ENCODE measurements around the gene ZNF367.
"Not testable (repeated sequence)": the region's sequence is repeated elsewhere in the genome, so short reads cannot be mapped to it uniquely, and the experiment has no call there.

Gene ZNF367

GRCh38 chr9:96398582-96399324 is 19.4 kb downstream of the ZNF367 start:
- DNase-seq = no peak

DNA sequence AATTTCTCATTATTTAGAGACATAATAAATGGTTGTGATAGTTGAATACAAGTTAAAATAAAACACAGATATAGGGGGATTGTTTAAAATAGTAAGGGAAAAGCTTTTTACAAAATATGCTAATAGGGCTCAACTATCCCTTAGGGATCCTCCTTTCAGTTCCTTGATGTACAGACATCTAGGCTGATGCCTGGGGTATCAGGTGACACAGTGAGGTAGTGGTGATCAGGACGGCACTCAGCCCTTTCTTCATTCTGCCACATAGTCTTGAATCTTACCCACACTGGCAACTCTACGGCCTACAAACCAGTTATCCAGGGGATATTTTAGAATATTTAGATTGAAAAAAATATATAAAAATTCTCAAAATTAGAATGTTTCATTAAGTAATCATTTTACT is 22.2 kb downstream of the ZNF367 start:
- DNase-seq = no peak

DNA sequence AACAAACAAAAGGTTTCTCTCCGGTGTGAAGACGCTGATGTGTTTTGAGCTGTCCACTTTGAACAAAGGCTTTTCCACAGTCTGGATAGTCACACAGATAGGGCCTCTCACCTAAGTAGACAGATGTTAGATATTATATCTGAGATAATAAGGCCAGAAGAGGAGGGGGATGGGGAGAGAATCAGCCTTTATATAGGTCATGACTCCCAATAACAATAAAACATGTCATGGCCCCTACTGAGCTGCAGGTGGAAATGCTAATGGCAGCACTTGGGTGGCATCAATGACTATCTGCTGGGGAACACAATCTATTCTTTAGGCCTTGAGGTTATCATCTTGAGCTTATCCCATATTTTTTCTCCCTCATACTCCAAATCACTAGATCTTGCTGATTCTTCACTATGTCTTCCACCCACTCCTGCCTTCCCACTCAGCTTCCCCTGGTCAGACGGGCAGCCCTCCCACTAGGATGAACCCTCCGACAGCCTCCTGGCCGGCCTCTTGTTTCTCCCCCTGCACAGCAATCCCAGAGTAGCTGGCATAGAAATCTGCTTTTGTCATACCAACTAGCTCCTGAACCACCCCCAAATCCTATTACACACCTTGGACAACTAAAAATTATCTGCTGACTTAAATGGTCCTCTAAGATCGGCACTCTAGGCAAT is 23.2 kb downstream of the ZNF367 start:
- DNase-seq = peak; percentile 32

GRCh38 chr9:96392263-96392662 is 25.9 kb downstream of the ZNF367 start:
- no peak for DNase-seq

- DNase-seq = no peak
Measured at GRCh38 chr9:96391021-96391765, 27.0 kb downstream of the ZNF367 start.

DNA sequence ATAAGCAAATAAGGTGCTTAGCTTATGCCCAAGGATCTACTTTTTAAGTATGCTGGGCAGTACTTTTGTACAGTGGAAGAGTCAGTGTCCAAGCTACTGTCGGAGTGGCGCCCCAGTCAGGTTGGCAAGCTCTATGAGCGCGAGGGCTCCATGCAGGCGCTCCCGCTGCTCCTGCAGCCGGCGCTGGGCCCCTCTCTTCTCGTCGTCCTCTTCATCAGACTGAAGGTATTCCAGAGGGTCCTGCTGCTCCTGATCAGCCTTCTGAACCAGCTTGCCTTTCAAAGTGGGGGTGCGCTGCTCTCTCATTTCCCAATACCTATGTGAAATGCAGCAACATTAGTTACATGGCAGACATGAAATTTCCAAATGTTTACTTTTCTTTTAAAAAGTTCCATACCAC is 30.0 kb downstream of the ZNF367 start:
- DNase-seq = no peak

GRCh38 chr9:96386157-96386556 is 32.0 kb downstream of the ZNF367 start:
- DNase-seq = no peak

DNA sequence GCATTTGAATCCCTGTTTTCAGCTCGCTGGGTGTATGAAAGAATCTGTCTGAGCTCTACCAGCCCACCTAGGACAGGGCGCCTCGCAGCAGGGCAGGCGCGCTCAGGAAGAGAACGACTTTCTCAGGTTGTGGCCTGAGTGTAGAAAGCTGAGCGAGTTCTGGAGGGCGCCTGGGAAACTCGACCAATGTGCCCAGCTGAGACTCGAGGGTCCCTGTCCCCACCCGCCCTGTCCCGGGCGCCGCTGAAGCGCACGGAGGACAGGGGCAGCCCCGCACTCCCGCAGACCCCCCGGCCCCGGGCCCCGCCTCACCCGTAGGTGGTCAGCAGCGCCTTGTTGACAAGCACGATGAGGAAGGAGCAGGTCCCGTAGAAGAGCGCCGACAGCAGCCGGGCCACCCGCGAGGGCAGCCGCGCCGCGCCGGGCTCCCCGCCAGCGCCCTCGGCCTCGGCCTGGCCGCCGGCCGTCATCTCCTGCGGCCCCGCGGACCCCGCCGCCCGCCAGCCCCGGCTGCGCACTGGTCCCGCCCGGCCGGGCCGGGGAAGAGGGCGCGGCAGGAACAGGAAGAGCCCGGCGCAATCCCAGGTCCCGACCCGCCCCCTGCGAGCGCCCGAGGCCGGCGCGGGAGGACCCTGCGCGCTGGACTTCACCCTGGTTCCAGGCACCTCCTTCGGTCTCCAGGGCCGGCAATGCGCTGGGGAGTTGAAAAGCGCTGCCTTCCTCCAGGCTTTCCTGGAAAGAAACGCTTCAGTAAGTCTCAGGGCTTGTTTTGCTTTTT is 34.8 kb downstream of the ZNF367 start, which contains the start of gene SLC35D2:
Gene SLC35D2 (minus strand): TSS at position 547 of the 778 bp plus-strand sequence. CDS start 77 bp downstream, at position 470.
- peak; percentile 67 for DNase-seq

GRCh38 chr9:96382839-96383164 is 35.4 kb downstream of the ZNF367 start:
- DNase-seq = no peak

DNA sequence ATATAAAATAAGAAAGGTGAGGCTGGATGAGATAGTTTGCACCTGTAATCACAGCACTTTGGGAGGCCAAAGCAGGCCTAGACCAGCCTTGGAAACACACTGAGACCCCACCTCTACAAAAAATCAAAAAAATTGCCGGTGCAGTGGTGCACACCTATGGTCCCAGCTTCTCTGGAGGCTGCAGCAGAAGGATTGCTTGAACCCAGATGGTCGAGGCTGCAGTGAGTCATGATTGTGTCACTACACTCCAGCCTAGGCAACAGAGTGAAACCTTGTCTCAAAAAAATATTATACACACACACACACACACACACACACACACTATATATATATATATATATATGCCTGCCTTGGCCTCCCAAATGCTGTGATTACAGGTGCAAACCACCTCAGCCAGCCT is 36.0 kb downstream of the ZNF367 start:
- no peak for DNase-seq

GRCh38 chr9:96381696-96382095 is 36.5 kb downstream of the ZNF367 start:
- DNase-seq = no peak

GRCh38 chr9:96381125-96381524 is 37.0 kb downstream of the ZNF367 start:
- DNase-seq = no peak

DNA sequence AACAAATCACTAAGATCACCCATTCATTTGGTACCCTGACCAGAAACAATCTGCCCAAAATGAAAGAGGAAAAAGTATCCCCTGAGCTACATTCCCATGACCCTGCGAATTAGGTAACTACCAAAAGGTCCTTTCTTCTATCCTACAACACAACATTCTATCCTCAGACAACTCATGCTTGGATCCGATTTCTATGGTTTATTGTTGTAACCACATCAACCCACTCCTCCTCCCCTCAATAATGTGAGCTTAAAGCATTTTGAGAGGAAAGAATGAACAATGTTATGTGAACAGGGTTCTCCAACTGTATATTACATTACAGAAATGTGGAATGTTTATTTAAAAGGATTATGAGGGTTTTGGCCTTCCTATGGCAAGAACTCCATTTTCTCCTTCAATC is 38.7 kb downstream of the ZNF367 start:
- DNase-seq = no peak

- no peak for DNase-seq
Measured at GRCh38 chr9:96378187-96378586, 40.0 kb downstream of the ZNF367 start.

- DNase-seq = no peak
Measured at GRCh38 chr9:96376891-96377874, 41.0 kb downstream of the ZNF367 start.

- not testable (repeated sequence) for DNase-seq
Measured at GRCh38 chr9:96375507-96375906, 42.7 kb downstream of the ZNF367 start.

- DNase-seq = no peak
Measured at GRCh38 chr9:96367943-96368342, 50.2 kb downstream of the ZNF367 start.

DNA sequence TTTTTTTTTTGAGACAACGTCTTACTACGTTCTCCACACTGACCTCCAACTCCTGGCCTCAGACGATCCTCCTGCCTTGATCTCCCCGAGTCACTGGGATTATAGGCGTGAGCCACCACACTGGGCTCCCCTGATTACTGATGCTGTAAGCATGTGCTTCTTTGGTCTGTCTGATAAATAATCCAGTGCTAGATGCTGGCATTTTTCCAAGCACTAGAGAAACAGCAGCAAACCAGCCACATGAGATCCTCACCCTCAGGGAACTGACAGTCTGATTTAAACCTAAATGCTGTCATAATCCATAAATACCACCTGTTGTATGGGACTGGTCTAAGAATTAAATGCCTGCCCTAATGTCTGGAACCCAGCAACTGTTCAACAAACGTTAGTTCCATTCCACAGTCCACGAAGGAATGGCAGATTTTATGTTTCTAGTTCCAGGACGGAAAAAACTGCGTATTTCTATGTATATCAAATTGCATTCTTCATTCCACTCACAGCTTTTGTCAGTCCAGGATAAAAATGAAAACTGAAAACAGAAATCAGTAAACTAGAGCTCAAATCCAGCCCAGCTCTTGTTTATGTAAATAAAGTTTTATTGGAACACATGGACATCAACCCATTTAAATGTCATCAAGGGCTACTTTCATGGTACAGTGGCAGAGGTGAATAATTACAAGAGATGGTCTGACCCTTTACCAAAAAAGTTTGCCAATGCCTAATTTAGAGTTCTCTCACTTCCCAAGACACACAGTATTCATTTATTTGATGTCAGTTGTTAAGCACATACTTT is 54.8 kb downstream of the ZNF367 start:
- DNase-seq = no peak

DNA sequence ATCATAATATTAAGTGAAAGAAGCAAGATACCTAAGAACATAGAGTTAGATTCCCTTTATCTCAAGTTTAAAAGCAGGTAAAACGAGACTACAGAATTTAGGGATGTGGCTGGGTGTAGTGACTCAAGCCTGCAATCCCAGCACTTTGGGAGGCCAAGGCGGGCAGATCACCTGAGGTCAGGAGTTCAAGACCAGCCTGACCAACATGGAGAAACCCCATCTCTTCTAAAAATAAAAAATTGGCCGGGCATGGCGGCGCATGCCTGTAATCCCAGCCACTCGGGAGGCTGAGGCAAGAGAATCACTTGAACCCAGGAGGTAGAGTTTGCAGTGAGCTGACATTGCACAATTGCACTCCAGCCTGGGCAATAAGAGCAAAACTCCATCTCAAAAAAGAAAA is 56.1 kb downstream of the ZNF367 start:
- not testable (repeated sequence) for DNase-seq

- DNase-seq = no peak
Measured at GRCh38 chr9:96361668-96362067, 56.5 kb downstream of the ZNF367 start.

- DNase-seq = no peak
Measured at GRCh38 chr9:96360976-96361375, 57.2 kb downstream of the ZNF367 start.

Measured in retina (tissue), 1 donor.